ENCODE results near the gene CEP63. TPM values are rescaled to one million over a fixed set of nuclear protein-coding genes. Genes with fewer than 3 reads are reported as not detected.

CEP63 gene
- total RNA-seq, 3 donors from 2014 or later (not counting 1 experiment from before 2014, with no cell fraction given) = 17.9 to 25.7 (median 19.5) TPM

- 32% methylated on average over 5 of the region's 5 CpGs for WGBS (ENCODE audit: insufficient coverage)
- ATAC-seq (no peak), DNase-seq (peak in 1 of 2 donors; percentile 25)
- H3K9me3 Mint-ChIP-seq = no peaks in the 10 kb centered on the region
- no peaks in the 10 kb centered on the region for H3K9me3 ChIP-seq (ENCODE audit: control insufficient read depth, insufficient read depth, low read length)
- H3K4me1 Mint-ChIP-seq = peaks cover 41 to 52% of the 10 kb centered on the region in 2 donors
- H3K36me3 Mint-ChIP-seq = no peaks in the 10 kb centered on the region
- H3K36me3 ChIP-seq (ENCODE audit: control insufficient read depth, insufficient read depth, low read length) = peaks cover 4% of the 10 kb centered on the region
- peaks cover 23% of the 10 kb centered on the region for H3K4me1 ChIP-seq (ENCODE audit: control insufficient read depth, insufficient read depth, low read length)
- intact Hi-C loops (cut with micrococcal nuclease) = loop anchor here (5.0 kb wide), 3 partner anchors 195 to 1765 kb away; partner anchors contain the start of genes NPHP3 and SRPRB
- H3K4me3 Mint-ChIP-seq = peak overlapping the region; percentile 99
- no peaks in the 10 kb centered on the region for H3K27me3 Mint-ChIP-seq (ENCODE audit: low read depth in 2 of 2)
- H3K27ac Mint-ChIP-seq = peak overlapping the region; percentile 98 to 99
- no peak overlapping the region for H3K4me3 ChIP-seq (ENCODE audit: low read length)
- no peaks in the 10 kb centered on the region for H3K27me3 ChIP-seq (ENCODE audit: control insufficient read depth, insufficient read depth, low read length)
- H3K27ac ChIP-seq (ENCODE audit: low read length) = peak overlapping the region; percentile 95
- TF ChIP-seq CTCF (IDR thresholded peaks at IDR 0.05) = no peak
Measured at GRCh38 chr3:134487406-134487805, 1.5 kb downstream of the CEP63 start.

GRCh38 chr3:134494495-134494894 is 8.6 kb downstream of the CEP63 start:
- Mint-ChIP-seq H3K4me1 (peaks cover 35 to 43% of the 10 kb centered on the region in 2 donors), H3K4me3 (no peak overlapping the region), H3K27ac (no peak overlapping the region), H3K36me3 (peaks cover 7% of the 10 kb centered on the region), H3K27me3 (ENCODE audit: low read depth in 2 of 2) (no peaks in the 10 kb centered on the region), H3K9me3 (no peaks in the 10 kb centered on the region)
- no peak for ATAC-seq
- Histone ChIP-seq H3K4me3 (ENCODE audit: low read length) (no peak overlapping the region), H3K9me3 (ENCODE audit: control insufficient read depth, insufficient read depth, low read length) (no peaks in the 10 kb centered on the region), H3K27me3 (ENCODE audit: control insufficient read depth, insufficient read depth, low read length) (no peaks in the 10 kb centered on the region), H3K36me3 (ENCODE audit: control insufficient read depth, insufficient read depth, low read length) (peaks cover 6% of the 10 kb centered on the region), H3K27ac (ENCODE audit: low read length) (no peak overlapping the region), H3K4me1 (ENCODE audit: control insufficient read depth, insufficient read depth, low read length) (peaks cover 4% of the 10 kb centered on the region)
- DNase-seq = no peak
- 88% methylated on average over 4 of the region's 5 CpGs for whole genome bisulfite sequencing (ENCODE audit: insufficient coverage)
- TF ChIP-seq CTCF (IDR thresholded peaks at IDR 0.05) = no peak
- intact Hi-C loops (cut with micrococcal nuclease) = loop anchor here (5.0 kb wide), 1 partner anchor 297 kb away; no protein-coding TSS in a partner anchor

- Histone ChIP-seq H3K27me3 (ENCODE audit: control insufficient read depth, insufficient read depth, low read length) (no peaks in the 10 kb centered on the region), H3K9me3 (ENCODE audit: control insufficient read depth, insufficient read depth, low read length) (no peaks in the 10 kb centered on the region), H3K4me3 (ENCODE audit: low read length) (no peak overlapping the region), H3K4me1 (ENCODE audit: control insufficient read depth, insufficient read depth, low read length) (peaks cover 4% of the 10 kb centered on the region), H3K36me3 (ENCODE audit: control insufficient read depth, insufficient read depth, low read length) (peaks cover 6% of the 10 kb centered on the region), H3K27ac (ENCODE audit: low read length) (no peak overlapping the region)
- TF ChIP-seq CTCF (IDR thresholded peaks at IDR 0.05) = no peak
- intact Hi-C loops (cut with micrococcal nuclease) = no loop called here
- H3K9me3 Mint-ChIP-seq = no peaks in the 10 kb centered on the region
- H3K27me3 Mint-ChIP-seq (ENCODE audit: low read depth in 2 of 2) = no peaks in the 10 kb centered on the region
- no peak overlapping the region for H3K4me3 Mint-ChIP-seq
- ATAC-seq = no peak
- peaks cover 8% of the 10 kb centered on the region for H3K36me3 Mint-ChIP-seq
- peaks cover 42 to 50% of the 10 kb centered on the region in 2 donors for H3K4me1 Mint-ChIP-seq
- H3K27ac Mint-ChIP-seq = no peak overlapping the region
- DNase-seq = no peak
Measured at GRCh38 chr3:134495980-134496379, 10.1 kb downstream of the CEP63 start.

- TF ChIP-seq CTCF (IDR thresholded peaks at IDR 0.05) = no peak
- Histone ChIP-seq H3K4me1 (ENCODE audit: control insufficient read depth, insufficient read depth, low read length) (peaks cover 4% of the 10 kb centered on the region), H3K27me3 (ENCODE audit: control insufficient read depth, insufficient read depth, low read length) (no peaks in the 10 kb centered on the region), H3K4me3 (ENCODE audit: low read length) (no peak overlapping the region), H3K9me3 (ENCODE audit: control insufficient read depth, insufficient read depth, low read length) (no peaks in the 10 kb centered on the region), H3K27ac (ENCODE audit: low read length) (no peak overlapping the region), H3K36me3 (ENCODE audit: control insufficient read depth, insufficient read depth, low read length) (peaks cover 6% of the 10 kb centered on the region)
- H3K27ac Mint-ChIP-seq = peak overlapping the region in 1 of 2 donors; percentile 64
- intact Hi-C loops (cut with micrococcal nuclease) = no loop called here
- ATAC-seq = peak; percentile 36 to 52 (median 52)
- no peaks in the 10 kb centered on the region for H3K27me3 Mint-ChIP-seq (ENCODE audit: low read depth in 2 of 2)
- H3K4me3 Mint-ChIP-seq = no peak overlapping the region
- 41% methylated on average over 2 of the region's 3 CpGs for WGBS (ENCODE audit: insufficient coverage)
- H3K9me3 Mint-ChIP-seq = no peaks in the 10 kb centered on the region
- H3K36me3 Mint-ChIP-seq = peaks cover 8% of the 10 kb centered on the region
- peaks cover 48 to 54% of the 10 kb centered on the region in 2 donors for H3K4me1 Mint-ChIP-seq
- DNase-seq = no peak
Measured at GRCh38 chr3:134496471-134497071, 10.7 kb downstream of the CEP63 start.

Measured in natural killer cell (primary cell).